A204.1 (cell line): ENCODE measurements around the gene PPP1R37.
"Not testable (repeated sequence)": the region's sequence is repeated elsewhere in the genome, so short reads cannot be mapped to it uniquely, and the experiment has no call there.

ENCODE experiments used
- FAIRE-seq: peaks from 2 replicates; lab custom pipeline; 2012; peaks lifted over from hg19 to GRCh38; lab: Jason Lieb, UNC

The PPP1R37 gene

DNA sequence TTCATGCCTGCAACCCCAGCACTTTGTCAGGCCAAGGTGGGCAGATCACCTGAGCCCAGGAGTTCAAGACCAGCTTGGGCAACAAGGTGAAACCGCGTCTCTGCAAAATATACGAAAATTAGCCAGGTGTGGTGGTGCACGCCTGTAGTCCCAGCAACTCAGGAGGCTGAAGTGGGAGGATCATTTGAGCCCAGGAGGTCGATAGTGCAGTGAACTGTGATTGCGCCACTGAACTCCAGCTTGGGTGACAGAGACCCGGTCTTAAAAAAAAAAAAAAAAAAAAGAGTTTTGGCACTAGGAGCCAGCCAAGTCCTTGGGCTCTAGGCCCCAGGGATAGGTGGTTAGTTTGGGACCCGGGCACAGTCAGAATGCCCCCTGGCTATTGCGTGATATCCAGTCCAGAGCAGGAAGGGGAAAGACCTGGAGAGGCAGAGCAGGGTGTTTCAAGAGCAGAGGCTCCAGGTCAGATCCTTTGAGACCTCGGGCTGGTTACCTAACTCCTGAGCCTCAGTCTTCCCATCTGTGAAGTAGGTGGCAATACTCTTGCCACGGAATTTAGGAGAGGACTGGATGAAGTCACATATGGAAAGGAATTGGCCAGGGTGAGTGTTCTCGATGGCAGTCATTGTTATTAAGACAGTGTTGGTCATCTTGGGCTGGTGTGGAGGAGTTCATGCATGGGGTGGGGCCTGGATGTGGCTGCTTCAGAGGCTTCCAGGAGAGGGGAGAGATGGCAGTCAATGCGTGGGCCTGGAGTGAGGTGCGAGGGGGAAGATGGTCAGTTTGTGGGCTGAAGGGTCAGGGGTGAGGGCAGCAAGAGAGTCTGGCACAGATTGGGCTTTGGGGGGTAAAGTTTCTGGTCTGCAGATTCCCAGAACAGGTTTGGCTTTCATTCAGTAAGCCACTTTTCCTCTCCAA lies 2.8 kb downstream of the PPP1R37 start:
- no peak for FAIRE-seq

DNA sequence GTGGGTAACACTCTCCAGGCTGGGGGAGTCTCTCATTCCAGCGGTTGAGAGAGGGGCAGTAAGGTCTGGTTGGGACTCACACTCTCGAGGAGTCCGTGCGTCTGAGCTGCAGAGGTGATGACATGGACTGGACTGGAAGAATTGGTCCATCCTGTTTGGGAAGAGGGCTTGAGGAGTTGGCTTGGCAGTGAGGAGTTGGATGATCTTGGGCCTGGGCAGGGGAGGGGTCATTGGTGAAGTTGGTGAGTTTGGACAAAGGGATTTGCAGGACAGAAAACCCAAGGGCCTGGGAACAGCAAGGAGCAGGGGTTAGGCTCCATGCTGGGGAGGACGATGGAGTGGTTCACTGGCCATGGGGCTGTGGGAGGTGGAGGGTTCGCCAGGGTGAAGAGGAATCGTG lies 3.7 kb downstream of the PPP1R37 start:
- no peak for FAIRE-seq

DNA sequence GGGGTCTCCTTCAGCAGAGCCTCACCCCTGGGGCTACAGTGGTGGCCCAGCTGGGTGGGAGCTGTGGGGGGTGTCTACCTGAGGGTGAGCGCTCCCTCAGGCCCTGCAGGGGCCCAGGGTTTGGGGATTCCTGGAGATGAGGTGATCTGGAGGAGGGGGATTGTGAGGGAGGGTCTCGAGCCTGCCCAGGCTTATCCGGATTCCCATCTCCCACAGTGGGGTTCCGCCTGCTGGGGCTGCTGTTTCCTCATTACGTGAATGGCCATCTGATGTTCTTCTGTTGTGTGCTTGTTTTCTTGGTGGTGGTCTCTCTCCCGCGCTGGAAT lies 4.4 kb downstream of the PPP1R37 start:
- FAIRE-seq, result no peak

DNA sequence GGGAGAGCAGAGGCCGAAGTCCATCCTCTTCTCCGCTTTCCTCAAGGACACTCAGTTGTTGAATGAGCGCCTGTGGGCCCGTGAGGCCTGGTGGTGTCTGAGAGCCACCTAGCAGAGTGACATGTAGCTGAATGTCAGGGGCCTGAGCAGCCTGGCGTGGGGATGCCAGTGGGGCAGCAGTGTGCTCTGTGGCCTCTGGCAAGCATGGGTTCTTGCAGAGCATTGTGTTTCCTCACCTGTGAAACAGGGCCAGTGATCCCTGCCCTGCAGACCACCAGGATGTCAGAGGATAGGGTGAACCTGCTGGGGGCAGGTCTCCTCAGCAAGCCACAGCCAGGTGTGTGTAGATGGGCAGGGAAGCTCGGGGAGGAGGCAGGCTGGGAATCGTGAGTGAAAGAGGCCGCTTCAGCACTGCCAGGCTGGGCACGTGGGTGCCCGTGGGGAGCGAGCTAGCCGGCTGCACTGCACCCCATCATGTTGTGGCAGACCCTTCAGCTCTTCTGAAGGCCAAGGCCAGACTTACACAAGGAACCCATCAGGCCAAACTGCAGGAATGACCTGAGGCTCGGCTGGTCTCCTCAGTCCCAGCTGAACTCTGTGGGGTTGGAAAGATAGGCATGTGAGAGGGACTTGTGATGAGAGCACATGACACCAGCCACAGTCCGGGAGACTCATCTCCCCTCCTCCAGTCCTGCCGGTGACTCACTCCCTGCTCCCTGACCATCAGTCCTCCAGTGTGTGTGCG lies 5.0 kb downstream of the PPP1R37 start:
- no peak for FAIRE-seq

DNA sequence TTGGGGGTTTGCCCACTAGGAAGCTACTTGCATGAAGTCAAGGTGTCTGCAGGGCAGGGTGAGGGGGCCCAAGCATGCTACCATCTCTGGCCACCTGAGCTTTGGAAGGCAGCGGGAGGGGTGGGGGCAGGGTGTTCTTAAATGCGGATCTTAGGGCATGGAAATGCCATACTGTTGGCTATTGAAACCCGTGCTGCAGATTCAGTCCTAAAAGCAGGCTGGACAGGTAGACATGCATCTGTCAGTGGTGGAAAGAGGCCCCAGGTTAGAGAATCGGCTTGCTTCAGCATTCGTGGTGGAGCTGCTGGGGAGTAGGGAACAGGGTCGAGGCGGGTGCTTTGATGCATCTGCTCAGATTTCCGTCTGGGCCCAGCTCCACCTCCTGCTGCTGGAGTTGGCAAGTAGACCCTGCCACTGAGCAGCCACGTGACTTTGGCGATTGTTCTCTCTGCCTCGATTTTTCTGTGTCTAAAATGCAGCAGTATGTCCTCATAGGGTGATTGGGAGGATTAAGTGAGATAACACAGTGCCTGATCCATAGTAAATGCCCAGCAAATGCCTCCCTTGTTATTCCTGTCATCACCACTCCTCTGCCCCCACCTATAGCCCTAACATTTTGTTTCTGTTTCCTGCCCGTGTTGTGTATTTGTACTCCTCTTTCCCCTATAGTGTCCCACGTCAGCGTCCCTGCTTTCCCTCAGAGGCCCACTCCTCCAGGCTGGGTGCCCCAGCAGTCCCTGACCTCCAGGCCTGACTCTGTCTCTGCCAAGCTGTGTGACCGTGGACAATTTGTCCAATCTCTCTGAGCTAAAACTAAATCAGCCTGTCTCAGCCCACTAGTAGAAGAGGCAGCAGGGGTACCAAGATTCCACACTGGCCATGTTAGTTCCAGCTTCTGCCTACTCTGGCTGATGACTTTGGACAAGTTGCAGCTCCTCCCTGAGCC lies 5.8 kb downstream of the PPP1R37 start:
- FAIRE-seq, result no peak

DNA sequence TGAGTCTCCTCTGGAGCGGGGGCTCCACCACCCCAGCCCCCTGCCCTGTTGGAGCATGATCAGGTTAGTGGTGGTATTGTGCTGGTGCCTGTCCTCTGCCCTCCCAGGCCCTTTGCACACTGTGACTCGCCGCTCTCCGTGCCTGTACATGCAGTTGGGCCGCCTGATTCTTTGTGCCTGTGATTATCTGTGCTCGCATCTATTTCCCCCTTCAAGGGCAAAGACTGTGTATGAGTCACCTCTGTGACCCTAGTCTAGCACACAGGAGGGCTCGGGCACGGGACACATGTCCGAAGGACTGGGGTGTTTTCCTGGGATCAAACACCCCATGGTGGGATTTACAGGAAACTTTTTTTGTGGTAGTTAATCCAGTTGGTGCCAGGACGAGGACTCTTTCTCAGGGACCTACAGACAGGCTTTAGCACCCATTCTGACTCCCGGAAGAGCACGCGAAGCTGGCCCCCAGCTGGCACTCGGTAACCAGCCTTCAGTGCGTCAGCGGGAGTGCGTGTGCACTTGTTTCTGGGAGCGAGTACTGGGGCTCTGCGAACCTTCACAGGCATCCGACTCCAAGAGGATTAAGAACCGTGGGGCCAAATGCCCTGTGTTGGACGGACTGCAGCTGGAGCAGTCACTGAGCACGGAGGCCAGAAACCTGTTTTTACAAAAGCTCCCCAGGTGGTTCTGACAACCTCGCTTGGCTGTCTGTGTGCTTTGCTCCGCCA lies 6.7 kb downstream of the PPP1R37 start:
- no peak for FAIRE-seq

DNA sequence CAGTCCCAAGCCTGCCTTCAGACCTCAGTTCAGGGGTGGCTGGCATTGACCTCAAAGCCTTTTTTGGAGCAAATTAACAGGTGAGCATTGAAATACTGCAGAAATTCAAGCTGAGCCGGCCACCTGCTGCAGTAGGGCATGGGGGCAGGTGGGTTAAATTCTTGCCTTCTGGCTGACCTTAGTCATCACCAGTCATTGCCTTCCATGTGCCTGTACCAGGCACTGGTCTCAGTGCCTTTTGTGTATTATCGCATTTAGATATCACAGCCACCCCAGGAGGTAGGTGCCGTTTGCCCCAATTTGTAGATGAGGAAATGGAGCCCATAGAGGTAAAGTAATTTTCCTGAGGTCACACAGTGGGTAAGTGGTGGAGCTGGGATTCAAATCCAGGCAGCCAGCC lies 7.2 kb downstream of the PPP1R37 start:
- FAIRE-seq, result no peak

DNA sequence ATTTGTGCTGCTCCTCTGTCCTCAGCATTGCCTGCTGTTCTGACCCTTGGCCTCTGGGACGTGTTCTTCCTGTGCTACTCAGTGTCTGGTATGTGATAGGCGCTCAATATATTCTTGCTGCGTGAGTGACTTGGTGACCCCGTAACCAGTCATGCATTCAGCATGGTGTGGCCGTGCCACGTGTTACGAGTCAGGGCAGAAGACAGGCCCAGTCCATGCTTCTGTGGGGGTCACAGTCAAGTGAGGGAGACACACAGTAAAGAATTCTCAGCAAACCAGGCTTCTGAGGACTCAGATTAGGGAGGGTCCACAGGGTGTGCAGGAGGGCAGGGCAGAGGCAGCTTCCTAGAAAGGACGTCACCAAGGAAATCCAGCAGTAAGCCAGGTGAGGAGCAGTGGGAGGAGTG lies 7.9 kb downstream of the PPP1R37 start:
- no peak for FAIRE-seq

DNA sequence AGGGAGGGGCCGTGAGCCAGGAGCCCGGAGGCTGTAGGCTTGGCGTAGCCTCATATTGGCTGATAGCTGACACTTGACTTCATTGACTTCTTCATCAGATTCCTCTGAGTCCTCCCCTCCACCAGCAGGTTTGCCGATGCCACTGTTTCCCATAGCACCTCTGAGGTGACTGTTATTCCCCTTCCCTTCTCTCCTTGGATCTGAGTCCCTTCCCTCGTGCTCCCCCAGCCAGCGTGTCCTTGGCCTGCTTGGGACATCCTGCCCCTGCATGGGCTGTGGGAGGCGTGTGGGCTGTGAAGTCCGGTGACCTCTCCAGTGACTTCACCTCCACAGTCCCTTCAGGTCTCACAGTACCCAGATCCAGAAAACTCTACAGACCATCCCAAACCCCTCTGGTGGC lies 8.8 kb downstream of the PPP1R37 start:
- no peak for FAIRE-seq

DNA sequence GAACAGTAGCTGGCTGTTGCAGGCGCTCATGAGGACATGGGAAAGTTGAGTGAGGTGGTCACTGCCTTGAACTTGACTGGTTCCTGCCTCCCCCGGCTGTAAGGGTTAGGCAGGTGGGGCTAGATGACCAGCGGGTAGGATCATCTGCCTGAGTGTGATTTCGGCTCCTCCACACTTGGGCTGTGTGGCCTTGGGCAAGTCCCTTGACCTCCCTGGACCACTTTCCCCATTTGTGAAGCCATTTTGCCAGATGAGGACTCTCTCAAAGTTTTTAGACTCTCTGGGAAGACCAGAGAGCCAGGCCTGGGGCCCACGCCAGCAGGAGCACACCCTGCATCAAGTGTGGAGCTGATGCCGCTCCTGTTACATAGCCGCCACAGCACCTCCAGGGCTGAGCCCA lies 9.5 kb downstream of the PPP1R37 start:
- no peak for FAIRE-seq

DNA sequence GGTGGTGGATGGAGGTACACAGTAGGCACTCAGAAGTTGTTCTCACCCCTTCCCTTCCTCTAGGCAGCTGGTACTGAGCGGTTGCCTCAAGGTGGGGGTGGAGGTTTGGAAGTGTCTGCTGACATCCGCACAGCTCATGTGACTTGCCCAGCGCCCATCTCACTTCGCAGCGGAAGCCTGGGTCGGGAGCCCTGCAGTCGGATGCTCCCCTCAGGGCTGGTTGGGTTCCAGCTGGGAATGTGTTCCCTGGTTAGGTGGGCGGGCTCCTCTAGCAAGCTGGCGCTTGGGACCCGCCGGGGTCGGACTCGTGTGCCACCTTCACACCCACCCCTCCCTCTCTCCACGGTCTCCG lies 10.2 kb downstream of the PPP1R37 start:
- no peak for FAIRE-seq

DNA sequence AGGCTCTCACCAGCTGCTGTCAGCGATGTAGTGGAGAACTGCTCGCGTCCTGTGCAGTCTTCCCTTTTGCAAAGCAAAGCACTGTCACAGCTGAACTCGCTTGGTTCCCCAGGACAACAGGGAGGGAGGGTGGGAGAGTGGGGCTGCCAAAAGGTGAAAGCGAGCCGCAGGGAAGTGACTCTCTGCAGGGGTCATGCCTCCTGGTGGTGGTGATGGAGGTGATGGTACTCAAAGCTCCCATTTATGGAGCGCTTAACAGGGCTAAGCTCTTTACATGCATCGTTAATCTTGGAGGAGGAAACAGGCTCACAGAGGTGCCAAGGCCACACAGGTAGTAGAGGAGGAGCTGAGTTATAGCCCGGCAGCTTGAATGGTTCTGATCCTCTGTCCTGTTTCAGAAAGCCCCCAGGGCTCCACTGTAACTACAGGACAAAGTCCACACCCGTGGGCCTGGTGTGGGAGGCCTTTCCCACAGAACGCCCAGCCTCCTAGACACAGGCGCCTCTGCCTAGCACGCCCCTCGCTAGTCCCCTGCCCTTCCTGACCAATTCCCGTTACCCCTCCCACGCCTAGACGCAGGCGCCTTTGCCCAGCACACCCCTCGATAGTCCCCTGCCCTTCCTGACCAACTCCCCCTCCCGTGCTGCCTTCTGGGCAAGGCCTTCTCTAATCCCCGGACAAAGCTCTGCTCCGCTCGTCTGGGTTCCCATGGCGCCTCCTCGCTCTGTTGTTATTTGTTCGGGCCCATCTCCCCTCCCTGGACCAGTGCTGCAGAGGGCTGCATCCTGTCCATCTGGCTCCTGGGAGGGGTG lies 10.7 kb downstream of the PPP1R37 start:
- FAIRE-seq, result no peak

DNA sequence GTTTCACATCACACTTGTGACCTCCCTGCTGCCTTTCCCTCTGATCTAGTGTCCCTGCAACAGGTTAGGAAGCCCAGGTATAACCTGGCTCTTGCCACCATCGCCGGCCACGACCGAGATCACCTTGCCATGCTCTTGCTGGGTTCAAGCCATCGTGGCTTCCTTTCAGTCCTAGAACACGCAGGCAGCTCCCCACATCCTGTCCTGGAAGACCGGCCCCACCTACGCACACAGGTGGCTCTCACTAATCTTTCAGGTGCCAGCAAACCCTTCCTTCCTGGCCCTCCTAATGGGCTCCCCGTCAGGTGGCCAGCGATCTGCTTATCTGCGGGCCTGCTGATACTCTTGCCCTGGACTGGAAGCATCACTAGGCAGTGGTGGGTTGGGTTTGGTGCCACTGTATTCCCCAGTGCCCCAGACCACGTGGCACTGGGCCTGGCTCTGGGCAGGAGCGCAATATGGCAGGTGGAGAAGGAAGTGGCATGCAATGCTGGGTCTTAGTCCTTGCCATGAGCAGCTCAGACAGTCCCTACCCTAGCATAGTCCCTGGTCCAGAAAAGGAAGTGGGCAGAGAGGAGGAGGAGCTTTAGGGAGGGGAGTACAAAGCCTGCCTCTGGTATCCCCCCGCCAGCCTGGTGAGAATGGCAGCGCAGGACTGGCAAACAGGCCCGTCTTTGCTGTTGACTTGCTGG lies 11.8 kb downstream of the PPP1R37 start:
- no peak for FAIRE-seq

DNA sequence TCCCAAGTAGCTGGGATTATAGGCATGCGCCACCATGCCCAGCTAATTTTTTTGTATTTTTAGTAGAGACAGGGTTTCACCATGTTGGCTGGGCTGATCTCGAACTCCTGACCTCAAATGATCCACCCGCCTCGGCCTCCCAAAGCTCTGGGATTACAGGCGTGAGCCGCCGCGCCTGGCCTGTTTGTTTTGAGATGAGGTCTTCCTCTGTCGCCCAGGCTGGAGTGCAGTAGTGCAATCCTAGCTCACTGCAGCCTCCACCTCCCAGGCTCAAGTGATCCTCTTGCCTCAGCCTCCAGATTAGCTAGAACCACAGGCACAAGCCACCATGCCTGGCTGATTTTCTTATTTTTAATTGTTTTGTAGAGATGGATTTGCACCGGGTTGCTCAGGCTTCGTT lies 13.4 kb downstream of the PPP1R37 start:
- FAIRE-seq, result not testable (repeated sequence)

DNA sequence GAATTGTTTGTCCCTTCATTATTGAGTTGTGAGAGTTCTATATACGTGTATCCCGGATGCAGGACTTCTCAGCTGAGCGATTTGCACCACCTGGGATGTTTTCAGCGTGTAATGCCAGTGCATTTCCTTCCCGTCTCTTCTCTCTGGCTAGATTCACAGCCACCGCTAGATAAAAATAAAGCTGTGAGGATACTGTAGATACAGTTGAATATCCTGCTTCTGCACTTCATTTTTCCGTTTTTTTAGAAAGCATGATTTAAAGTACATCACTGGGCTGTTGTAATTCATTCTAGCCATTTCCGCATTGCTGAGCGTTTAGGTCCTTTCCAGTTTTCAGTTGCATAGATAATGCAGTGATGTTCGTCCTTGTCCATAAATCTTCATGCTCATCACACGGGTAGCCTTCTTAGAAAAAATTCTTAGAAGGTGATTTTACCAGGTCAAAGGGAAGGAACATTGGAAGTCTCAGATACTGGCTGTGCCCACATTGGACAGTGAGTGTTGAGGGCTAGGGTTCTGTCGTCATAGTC lies 14.7 kb downstream of the PPP1R37 start:
- FAIRE-seq, result no peak

DNA sequence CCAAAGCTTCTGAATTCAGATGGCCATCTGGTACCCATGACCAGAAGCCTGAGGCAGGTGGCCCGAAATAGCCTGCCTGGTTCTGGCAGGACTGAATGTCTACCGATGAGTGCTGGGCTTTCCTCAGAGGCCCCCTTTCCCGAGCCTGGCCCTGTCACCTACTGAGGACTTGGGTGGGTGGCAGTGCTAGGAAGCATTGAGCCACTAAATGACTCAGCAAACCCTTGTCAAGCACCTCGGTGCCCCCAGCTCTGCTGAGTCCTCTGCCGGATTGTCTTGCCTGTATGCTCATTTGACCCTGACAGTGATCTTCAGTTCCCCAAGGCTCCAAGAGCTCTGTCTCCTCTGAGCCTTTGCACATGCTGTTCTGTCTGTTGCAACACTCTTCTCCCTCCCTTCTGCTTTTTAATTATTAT lies 17.9 kb downstream of the PPP1R37 start:
- FAIRE-seq, result no peak

DNA sequence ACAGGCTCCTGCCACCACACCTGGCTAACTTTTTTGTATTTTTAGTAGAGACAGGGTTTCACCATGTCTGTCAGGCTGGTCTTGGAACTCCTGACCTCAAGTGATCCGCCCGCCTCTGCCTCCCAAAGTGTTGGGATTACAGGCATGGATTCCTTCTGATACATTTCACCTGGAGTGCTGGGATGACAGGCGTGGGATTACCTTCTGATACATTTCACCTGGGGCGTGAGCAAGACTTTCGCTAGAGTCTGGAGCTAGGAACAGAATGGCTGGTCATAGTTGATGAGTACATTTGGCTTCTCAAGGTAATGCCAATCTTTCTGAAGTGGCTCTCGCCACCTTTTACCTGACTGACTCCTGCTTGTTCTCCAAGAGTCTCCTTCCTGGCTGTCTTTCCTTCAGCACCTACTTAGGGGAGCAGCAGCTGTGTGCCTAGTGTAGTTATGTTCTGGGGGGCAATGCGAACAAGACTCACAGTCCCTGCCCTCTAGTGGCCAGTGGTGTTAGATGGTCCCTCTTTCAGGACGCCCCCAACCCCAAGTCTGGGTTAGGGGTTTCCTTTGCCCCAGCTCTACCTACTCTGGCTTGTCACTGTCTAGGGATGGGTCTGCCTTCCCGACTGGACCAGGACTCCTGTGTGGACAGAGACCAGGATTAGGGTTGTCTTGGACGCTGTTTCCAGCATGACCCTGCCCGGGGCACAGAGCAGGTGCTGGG lies 19.3 kb downstream of the PPP1R37 start:
- FAIRE-seq, result no peak

DNA sequence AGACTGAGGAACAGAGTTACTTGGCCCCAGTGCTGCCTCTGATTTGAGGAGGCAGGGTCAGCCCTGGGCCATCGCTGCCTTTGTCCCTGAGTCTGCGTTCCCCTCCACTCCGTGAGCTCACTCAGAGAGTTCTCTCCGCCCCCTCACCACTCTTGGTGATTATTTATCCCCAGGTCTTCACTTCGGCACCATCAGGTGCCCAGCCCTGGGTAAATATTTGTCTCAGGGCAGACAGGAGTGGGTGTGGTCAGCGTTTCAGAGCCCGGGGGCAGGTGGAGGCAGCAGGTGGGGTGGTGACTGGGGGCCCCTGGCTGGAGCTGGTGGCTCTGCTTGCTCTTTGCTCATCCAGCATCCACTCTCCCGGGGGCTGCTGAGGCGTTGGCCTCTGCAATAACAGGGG lies 20.6 kb downstream of the PPP1R37 start:
- FAIRE-seq, result no peak

DNA sequence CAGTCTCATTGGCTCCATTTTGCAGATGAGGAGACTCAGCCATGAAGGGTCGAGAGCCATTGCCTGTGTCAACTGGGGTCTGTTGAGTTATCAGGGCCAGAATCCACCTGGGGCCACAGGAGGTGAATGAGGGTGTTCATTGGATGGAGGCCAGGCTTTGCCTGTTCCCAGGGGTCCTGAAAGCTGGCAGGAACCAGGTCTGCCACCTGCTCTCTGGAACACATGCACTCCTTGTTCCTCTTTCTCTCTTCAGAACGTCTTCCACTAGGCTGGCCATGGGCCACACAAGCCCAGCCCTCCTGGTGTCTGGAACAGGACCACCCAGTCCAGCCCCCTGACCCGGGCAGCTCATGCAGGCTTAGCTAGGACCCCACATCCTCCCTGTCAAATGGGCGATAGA lies 21.1 kb downstream of the PPP1R37 start:
- no peak for FAIRE-seq
